ENCODE data around the gene MRPL1. TPM values are rescaled to one million over a fixed set of nuclear protein-coding genes. Genes with fewer than 3 reads are reported as not detected.
A peak's percentile ranks its signal among the peaks of the same experiment; 100 is the strongest.
"Not testable (repeated sequence)": the region's sequence is repeated elsewhere in the genome, so short reads cannot be mapped to it uniquely, and the experiment has no call there.

The MRPL1 gene
- total RNA-seq, 1 experiment from 2014 or later = 25.7 TPM

DNA sequence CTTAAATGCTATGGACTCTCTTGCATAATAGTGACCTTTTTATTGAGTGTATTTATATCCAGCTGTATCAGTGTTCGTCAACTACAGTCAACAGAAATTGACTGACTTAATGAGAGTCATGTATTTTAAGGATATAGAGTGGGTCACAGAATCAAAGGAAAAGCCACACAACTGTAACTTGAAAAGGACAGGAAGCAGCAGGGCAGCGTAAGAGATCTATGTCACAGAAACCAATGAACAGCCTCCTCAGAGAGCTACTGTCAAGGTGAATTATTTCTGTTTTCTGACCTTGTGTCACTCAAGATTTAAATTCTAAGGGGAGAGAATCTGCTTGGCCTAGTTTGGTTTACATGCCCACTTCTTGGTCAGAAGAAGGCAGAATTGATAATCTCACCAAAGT, 100.4 kb downstream of the MRPL1 start:
- Mint-ChIP-seq H3K27me3 (ENCODE audit: low read depth) (no peaks in the 10 kb centered on the region), H3K4me3 (no peak overlapping the region), H3K4me1 (0 out of 2 replicates have a peak, but pooled peaks cover 3% of the 10 kb centered on the region), H3K27ac (no peak overlapping the region), H3K9me3 (no peaks in the 10 kb centered on the region), H3K36me3 (no peaks in the 10 kb centered on the region)
- POLR2A ChIA-PET = no interaction called here
- no peak for DNase-seq (ENCODE audit: low spot score)
- CTCF ChIA-PET = no interaction called here
- no peak for TF ChIP-seq AFF4 (CRISPR knock-in tag; IDR thresholded peaks at IDR 0.05; ENCODE audit: borderline replicate concordance)
- no peak for TF ChIP-seq SOX15 (CRISPR knock-in tag; IDR thresholded peaks at IDR 0.05)
- TF ChIP-seq, protein P1, sequence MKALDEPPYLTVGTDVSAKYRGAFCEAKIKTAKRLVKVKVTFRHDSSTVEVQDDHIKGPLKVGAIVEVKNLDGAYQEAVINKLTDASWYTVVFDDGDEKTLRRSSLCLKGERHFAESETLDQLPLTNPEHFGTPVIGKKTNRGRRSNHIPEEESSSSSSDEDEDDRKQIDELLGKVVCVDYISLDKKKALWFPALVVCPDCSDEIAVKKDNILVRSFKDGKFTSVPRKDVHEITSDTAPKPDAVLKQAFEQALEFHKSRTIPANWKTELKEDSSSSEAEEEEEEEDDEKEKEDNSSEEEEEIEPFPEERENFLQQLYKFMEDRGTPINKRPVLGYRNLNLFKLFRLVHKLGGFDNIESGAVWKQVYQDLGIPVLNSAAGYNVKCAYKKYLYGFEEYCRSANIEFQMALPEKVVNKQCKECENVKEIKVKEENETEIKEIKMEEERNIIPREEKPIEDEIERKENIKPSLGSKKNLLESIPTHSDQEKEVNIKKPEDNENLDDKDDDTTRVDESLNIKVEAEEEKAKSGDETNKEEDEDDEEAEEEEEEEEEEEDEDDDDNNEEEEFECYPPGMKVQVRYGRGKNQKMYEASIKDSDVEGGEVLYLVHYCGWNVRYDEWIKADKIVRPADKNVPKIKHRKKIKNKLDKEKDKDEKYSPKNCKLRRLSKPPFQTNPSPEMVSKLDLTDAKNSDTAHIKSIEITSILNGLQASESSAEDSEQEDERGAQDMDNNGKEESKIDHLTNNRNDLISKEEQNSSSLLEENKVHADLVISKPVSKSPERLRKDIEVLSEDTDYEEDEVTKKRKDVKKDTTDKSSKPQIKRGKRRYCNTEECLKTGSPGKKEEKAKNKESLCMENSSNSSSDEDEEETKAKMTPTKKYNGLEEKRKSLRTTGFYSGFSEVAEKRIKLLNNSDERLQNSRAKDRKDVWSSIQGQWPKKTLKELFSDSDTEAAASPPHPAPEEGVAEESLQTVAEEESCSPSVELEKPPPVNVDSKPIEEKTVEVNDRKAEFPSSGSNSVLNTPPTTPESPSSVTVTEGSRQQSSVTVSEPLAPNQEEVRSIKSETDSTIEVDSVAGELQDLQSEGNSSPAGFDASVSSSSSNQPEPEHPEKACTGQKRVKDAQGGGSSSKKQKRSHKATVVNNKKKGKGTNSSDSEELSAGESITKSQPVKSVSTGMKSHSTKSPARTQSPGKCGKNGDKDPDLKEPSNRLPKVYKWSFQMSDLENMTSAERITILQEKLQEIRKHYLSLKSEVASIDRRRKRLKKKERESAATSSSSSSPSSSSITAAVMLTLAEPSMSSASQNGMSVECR (CRISPR knock-in tag; IDR thresholded peaks at IDR 0.05; ENCODE audit: borderline replicate concordance) = no peak
- TF ChIP-seq HMGXB4 (CRISPR knock-in tag; IDR thresholded peaks at IDR 0.05) = no peak
- TF ChIP-seq CTCF (IDR thresholded peaks at IDR 0.05) = no peak
- no peak for ATAC-seq

- POLR2A ChIA-PET; H3K27me3 Mint-ChIP-seq (ENCODE audit: low read depth); CTCF ChIA-PET; DNase-seq (ENCODE audit: low spot score); ATAC-seq; H3K27ac Mint-ChIP-seq; H3K4me1 Mint-ChIP-seq; H3K9me3 Mint-ChIP-seq; H3K36me3 Mint-ChIP-seq; H3K4me3 Mint-ChIP-seq: not testable (repeated sequence)
Measured at GRCh38 chr4:77973657-77974056, 111.0 kb downstream of the MRPL1 start.

DNA sequence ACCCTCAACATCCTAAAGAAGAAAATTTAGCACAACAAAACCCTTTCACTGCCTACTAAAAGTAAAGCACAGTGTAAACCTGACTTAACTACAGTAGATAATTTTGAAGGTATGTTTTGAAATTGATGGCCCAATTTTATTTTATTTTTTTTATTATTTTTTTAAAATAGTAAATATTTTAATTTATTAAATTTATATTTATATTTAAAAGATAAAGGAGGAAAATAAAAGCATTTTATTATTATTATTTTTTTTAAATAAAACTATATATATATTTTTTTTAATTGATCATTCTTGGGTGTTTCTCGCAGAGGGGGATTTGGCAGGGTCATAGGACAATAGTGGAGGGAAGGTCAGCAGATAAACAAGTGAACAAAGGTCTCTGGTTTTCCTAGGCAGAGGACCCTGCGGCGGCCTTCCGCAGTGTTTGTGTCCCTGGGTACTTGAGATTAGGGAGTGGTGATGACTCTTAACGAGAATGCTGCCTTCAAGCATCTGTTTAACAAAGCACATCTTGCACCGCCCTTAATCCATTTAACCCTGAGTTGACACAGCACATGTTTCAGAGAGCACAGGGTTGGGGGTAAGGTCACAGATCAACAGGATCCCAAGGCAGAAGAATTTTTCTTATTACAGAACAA, 120.4 kb downstream of the MRPL1 start:
- H3K4me3 Mint-ChIP-seq; H3K27ac Mint-ChIP-seq; H3K27me3 Mint-ChIP-seq (ENCODE audit: low read depth); H3K4me1 Mint-ChIP-seq; POLR2A ChIA-PET; ATAC-seq; DNase-seq (ENCODE audit: low spot score): not testable (repeated sequence)
- CTCF ChIA-PET = interaction anchor here (1.4 kb wide), 1 partner anchor 11 kb away, joined by 8 read pairs; no protein-coding TSS in a partner anchor
- peak; percentile 99 for TF ChIP-seq HMGA2 (CRISPR knock-in tag; IDR thresholded peaks at IDR 0.05)
- H3K36me3 Mint-ChIP-seq = peaks cover 18% of the 10 kb centered on the region
- H3K9me3 Mint-ChIP-seq = peaks cover 15% of the 10 kb centered on the region

GRCh38 chr4:77983612-77984311, 121.1 kb downstream of the MRPL1 start:
- CTCF ChIA-PET = interaction anchor here (1.4 kb wide), 1 partner anchor 10 kb away, joined by 8 read pairs; no protein-coding TSS in a partner anchor
- not testable (repeated sequence) for H3K4me1 Mint-ChIP-seq

More at GRCh38 chr4:77983612-77984311, 121.1 kb downstream of the MRPL1 start:
- POLR2A ChIA-PET; DNase-seq (ENCODE audit: low spot score); H3K27me3 Mint-ChIP-seq (ENCODE audit: low read depth); H3K4me3 Mint-ChIP-seq; ATAC-seq; H3K27ac Mint-ChIP-seq: not testable (repeated sequence)
- Mint-ChIP-seq H3K9me3 (peaks cover 22% of the 10 kb centered on the region), H3K36me3 (peaks cover 18% of the 10 kb centered on the region)
